GM06990 (cell line): Measurements from ENCODE around the gene PITX3.

Experiments
- DNase-seq: peaks from one replicate; pipeline ENCODE4 v3.0.0-alpha.2; 2011; ENCODE audit not compliant: insufficient read length; ENCODE audit errors: extremely low read depth
- H3K27me3 ChIP-seq: replicated peaks from 2 replicates; pipeline ENCODE4 v1.6.0; 2011; ENCODE audit warnings: low read length; ENCODE audit not compliant: control insufficient read depth, insufficient read depth
- H3K36me3 ChIP-seq: 2 replicates; pipeline ENCODE4 v1.5.1; 2011; ENCODE audit warnings: low read length; ENCODE audit not compliant: control insufficient read depth, insufficient read depth
- H3K4me3 ChIP-seq: replicated peaks from 2 replicates; pipeline ENCODE4 v1.5.1; 2011; ENCODE audit warnings: low read depth, mild to moderate bottlenecking, control low read depth, low read length
- TF ChIP-seq, protein P1 (sequence below): IDR thresholded peaks from 2 replicates; pipeline ENCODE4 v1.5.1; 2011; ENCODE audit warnings: low read length, control low read depth, mild to moderate bottlenecking, inconsistent platforms; ENCODE audit not compliant: insufficient read depth, poor library complexity, severe bottlenecking

Gene PITX3

DNA sequence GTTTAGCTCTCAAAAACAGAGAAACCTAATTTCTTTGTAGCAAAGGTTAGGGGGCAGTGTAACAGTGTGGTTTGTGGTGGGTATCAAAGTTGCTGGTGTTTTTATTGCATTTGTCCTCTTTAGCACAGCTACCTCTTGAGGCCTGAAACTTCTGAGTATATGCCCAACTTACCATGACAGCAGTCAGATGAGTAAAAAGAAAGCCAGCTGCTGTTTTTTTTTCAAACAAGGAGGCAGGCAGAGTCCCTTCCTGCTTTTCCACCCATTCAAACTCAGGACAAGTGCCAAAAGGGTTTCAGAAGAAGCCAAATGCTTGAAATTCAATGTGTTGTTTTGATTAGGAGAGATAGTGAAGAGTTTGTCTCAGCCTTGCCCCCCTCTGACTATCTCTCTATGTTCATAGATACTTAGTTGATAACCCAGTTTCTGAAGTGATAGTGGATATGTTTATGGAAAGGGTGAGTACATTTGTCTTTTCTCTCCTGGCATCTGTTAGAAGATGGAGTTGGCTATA is 27.1 kb upstream of the PITX3 start:
- Histone ChIP-seq H3K36me3 (no peaks in the 10 kb centered on the region; the same call in none of the 2 replicates), H3K27me3 (no peaks in the 10 kb centered on the region), H3K4me3 (no peak overlapping the region)
- no peak for DNase-seq
- TF ChIP-seq, protein P1, sequence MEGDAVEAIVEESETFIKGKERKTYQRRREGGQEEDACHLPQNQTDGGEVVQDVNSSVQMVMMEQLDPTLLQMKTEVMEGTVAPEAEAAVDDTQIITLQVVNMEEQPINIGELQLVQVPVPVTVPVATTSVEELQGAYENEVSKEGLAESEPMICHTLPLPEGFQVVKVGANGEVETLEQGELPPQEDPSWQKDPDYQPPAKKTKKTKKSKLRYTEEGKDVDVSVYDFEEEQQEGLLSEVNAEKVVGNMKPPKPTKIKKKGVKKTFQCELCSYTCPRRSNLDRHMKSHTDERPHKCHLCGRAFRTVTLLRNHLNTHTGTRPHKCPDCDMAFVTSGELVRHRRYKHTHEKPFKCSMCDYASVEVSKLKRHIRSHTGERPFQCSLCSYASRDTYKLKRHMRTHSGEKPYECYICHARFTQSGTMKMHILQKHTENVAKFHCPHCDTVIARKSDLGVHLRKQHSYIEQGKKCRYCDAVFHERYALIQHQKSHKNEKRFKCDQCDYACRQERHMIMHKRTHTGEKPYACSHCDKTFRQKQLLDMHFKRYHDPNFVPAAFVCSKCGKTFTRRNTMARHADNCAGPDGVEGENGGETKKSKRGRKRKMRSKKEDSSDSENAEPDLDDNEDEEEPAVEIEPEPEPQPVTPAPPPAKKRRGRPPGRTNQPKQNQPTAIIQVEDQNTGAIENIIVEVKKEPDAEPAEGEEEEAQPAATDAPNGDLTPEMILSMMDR, result peak; percentile 13

DNA sequence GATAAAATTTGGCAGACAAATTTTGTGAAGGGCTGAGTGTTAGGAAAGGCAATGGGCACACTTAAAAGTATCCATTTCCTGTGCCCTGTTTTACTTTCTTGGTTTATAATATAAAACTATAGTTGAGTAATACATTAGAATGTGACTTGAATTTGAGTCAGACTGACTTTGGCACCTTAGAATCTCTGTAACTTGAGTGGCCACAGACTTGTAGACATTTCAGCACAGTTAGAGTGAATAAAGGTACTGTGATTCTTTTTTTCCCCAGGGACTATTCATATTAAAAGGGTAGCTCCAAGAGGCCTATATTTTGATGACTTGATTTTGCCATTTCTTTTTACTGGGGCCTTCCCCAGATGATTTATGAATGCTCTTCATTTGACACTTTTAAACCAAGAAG is 26.4 kb upstream of the PITX3 start:
- H3K4me3 ChIP-seq, result no peak overlapping the region
- TF ChIP-seq, protein P1, result no peak
- peaks cover 1% of the 10 kb centered on the region for H3K36me3 ChIP-seq
- DNase-seq, result no peak
- no peaks in the 10 kb centered on the region for H3K27me3 ChIP-seq

DNA sequence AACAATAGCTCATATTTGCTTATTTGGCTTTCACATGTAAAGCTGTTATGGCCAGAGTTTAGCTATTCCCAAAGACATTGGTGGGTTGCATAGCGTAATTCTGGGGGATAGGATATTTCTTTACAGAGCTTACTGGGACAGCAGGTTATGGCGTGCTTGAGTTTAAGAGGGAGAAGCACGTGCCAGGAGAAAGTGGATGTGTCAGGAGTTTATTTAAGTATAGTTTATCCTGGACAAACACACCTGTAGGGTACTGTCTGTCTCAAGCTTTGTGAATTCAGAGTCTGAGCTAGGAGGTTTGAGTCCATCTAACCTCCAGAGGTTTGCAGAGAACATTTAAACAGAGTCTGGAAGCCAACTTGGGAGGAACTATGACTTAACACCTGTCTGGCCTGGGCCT is 25.4 kb upstream of the PITX3 start:
- TF ChIP-seq, protein P1, result no peak
- no peaks in the 10 kb centered on the region for H3K27me3 ChIP-seq
- H3K36me3 ChIP-seq, result peaks cover 3% of the 10 kb centered on the region
- no peak overlapping the region for H3K4me3 ChIP-seq
- DNase-seq, result no peak

- Histone ChIP-seq H3K4me3 (no peak overlapping the region), H3K36me3 (peaks cover 5% of the 10 kb centered on the region), H3K27me3 (no peaks in the 10 kb centered on the region)
- DNase-seq, result no peak
- TF ChIP-seq, protein P1, result no peak
Observed at GRCh38 chr10:102264371-102264770, 23.1 kb upstream of the PITX3 start.

- DNase-seq, result no peak
- TF ChIP-seq, protein P1, result no peak
- Histone ChIP-seq H3K36me3 (peaks cover 5% of the 10 kb centered on the region), H3K27me3 (no peaks in the 10 kb centered on the region), H3K4me3 (no peak overlapping the region)
Observed at GRCh38 chr10:102262744-102263370, 21.5 kb upstream of the PITX3 start.
